Activated T-helper 9 cell treated with anti-CD3 and anti-CD28 coated beads, Interleukin-2, amount 50 U/mL, for 16 hours (primary cell): ENCODE data around the gene SMARCA4.
A peak's percentile ranks its signal among the peaks of the same experiment; 100 is the strongest.
"Not testable (repeated sequence)": the region's sequence is repeated elsewhere in the genome, so short reads cannot be mapped to it uniquely, and the experiment has no call there.

ENCODE experiments used
- DNase-seq: peaks from one replicate; pipeline ENCODE4 v3.0.0-alpha.2; 2020; ENCODE audit warnings: low read depth

SMARCA4 gene

DNA sequence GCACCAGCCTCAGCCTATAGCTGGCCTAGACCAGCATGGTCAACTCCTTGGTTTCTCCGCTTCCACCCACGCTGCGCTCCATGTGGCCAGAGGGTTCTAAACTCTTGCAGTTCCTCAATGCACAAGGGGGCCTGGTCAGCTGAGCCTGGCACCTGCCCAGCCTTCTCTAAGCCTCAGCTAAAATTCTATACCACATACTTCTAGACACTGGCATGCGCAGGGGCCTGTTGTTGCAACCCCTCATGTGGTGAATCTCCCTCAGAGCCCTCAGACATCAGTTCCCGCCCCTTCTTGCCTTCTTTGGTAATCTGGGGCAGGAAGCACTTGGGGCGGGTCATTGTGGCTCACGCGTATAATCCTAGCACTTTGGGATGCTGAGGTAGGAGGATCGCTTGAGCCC lies 108.7 kb downstream of the SMARCA4 start:
- no peak for DNase-seq

DNA sequence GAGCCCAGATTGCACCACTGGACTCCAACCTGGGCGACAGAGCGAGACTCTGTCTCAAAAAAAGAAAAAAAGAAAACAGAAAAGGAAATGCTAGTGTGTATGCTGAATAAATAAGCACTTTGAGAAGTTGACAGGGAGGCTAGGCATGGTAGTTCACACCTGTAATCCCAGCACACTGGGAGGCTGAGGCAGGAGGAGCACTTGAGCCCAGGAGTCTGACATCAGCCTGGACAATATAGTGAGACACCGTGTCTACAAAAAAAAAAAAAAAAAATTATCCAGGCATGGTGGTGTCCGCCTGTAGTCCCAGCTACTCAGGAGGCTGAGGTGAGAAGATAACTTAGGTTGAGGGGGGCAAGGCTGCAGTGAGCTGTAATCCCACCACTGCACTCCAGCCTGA lies 109.3 kb downstream of the SMARCA4 start:
- DNase-seq, result no peak

DNA sequence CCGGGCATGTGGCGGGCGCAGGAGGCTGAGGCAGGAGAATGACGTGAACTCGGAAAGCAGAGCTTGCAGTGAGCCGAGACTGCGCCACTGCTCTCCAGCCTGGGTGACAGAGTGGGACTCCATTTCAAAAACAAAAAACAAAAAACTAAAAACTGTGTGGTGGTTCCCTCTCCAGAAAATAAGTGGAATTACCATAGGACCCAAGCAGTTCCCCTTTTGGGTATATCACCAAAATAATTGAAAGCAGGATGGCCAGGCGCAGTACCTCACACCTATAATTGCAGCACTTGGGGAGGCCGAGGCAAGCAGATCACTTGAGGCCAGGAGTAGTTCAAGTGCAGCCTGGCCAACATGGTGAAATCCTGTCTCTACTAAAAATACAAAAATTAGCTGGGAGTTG lies 112.7 kb downstream of the SMARCA4 start:
- DNase-seq, result no peak

DNA sequence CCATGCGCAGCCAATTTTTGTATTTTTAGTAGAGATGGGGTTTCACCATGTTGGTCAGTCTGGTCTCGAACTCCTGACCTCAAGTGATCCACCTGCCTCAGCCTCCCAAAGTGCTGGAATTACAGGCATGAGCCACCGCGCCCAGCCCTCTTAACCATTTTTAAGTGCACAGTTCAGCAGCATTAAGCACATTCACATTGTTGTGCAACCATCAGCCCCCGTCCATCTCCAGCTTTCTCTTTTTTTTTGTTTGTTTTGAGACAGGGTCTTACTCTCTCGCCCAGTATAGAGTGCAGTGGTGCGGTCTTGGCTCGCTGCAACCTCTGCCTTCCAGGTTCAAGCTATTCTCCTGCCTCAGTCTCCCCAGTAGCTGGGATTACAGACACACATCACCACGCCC lies 116.0 kb downstream of the SMARCA4 start:
- DNase-seq, result not testable (repeated sequence)

DNA sequence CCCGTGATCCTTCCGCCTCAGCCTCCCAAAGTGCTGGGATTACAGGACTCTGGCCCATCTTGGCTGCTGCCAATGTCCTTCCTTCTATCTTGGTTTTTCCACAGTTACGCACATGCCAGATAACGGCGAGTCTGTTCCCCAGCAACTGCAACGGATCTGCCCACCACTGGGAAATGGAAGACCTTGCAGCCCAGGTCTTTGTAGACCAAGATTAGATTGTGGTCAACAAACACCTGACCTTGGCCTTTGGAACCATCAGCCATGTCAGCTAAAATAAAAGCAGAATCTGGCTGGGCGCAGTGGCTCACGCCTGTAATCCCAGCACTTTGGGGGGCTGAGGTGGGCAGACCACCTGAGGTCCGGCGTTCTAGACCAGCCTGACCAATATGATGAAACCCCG lies 118.1 kb downstream of the SMARCA4 start:
- DNase-seq, result no peak

DNA sequence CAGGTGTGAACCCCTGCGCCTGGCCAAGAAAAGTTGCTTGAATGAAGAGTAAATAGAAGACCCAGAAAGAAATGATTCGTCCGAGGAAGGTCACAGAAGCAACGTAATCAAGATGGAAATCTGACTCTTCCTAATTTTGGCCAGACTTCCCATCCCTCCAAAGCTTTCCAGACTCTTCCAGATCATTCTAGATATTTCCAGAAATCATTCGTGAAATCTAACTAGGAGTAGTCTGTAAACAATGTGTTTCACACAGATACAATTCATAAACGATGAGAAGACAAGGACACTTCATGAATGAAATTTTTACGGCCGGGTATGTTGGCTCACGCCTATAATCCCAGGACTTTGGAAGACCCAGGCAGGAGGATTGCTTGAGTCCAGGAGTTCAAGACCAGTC lies 119.2 kb downstream of the SMARCA4 start:
- no peak for DNase-seq

DNA sequence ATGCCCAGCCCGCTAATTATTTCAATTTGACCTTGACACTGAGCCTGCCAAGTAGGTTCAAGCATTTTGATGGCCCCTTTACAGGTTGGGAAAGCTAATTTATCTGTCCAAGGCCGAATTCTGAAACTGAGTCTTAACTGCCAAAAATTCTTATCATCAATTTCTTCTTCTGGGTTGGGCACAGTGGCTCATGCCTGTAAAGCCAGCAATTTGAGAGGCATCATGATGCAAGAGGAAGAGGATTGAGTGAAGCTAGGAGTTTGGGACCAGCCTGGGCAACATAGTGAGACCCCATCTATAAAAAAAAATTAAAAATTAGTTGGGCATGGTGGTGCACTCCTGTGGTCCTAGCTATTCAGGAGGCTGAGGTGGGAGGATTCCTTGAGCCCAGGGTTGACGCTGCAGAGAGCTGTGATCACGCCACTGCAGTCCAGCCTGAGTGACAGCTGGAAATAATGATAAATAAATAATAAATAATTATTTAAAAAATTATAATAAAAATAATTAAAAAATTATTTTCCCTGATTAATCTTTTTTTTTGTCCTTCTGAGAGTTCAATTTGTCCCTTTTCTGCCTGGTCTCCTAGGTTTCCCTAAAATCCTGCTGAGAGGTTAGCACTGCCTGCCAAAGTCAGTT lies 127.2 kb downstream of the SMARCA4 start:
- no peak for DNase-seq

DNA sequence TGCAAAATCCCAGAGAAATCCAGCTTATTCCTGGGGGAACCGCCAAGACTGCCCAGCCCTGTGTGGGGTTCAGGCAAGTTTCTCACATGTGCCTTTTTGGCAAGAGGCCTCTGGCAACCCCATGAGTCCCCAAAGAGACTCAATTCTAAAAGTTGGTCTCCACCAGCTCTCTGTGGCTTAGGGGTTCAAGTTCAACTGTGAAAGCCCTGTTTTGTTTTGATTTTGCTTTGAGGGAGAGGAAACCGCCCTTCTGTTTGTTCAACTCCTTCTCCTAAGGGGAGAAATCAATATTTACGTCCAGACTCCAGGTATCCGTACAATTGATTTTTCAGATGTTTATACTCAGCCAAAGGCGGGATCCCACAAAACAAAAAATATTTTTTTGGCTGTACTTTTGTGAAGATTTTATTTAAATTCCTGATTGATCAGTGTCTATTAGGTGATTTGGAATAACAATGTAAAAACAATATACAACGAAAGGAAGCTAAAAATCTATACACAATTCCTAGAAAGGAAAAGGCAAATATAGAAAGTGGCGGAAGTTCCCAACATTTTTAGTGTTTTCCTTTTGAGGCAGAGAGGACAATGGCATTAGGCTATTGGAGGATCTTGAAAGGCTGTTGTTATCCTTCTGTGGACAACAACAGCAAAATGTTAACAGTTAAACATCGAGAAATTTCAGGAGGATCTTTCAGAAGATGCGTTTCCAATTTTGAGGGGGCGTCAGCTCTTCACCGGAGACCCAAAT lies 127.8 kb downstream of the SMARCA4 start:
- no peak for DNase-seq

DNA sequence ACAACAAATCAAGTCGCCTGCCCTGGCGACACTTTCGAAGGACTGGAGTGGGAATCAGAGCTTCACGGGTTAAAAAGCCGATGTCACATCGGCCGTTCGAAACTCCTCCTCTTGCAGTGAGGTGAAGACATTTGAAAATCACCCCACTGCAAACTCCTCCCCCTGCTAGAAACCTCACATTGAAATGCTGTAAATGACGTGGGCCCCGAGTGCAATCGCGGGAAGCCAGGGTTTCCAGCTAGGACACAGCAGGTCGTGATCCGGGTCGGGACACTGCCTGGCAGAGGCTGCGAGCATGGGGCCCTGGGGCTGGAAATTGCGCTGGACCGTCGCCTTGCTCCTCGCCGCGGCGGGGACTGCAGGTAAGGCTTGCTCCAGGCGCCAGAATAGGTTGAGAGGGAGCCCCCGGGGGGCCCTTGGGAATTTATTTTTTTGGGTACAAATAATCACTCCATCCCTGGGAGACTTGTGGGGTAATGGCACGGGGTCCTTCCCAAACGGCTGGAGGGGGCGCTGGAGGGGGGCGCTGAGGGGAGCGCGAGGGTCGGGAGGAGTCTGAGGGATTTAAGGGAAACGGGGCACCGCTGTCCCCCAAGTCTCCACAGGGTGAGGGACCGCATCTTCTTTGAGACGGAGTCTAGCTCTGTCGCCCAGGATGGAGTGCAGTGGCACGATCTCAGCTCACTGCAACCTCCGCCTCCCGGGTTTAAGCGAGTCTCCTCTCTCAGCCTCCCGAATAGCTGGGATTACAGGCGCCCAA lies 128.6 kb downstream of the SMARCA4 start, which contains the start of gene LDLR:
TSS of gene LDLR (plus strand) at position 210 of the 760 bp plus-strand sequence. CDS start at position 296, 86 bp downstream.
- DNase-seq, result peak; percentile 62

DNA sequence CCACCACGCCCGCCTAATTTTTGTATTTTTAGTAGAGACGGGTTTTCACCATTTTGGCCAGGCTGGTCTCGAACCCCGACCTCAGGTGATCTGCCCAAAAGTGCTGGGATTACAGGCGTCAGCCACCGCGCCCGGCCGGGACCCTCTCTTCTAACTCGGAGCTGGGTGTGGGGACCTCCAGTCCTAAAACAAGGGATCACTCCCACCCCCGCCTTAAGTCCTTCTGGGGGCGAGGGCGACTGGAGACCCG lies 129.1 kb downstream of the SMARCA4 start:
- not testable (repeated sequence) for DNase-seq

DNA sequence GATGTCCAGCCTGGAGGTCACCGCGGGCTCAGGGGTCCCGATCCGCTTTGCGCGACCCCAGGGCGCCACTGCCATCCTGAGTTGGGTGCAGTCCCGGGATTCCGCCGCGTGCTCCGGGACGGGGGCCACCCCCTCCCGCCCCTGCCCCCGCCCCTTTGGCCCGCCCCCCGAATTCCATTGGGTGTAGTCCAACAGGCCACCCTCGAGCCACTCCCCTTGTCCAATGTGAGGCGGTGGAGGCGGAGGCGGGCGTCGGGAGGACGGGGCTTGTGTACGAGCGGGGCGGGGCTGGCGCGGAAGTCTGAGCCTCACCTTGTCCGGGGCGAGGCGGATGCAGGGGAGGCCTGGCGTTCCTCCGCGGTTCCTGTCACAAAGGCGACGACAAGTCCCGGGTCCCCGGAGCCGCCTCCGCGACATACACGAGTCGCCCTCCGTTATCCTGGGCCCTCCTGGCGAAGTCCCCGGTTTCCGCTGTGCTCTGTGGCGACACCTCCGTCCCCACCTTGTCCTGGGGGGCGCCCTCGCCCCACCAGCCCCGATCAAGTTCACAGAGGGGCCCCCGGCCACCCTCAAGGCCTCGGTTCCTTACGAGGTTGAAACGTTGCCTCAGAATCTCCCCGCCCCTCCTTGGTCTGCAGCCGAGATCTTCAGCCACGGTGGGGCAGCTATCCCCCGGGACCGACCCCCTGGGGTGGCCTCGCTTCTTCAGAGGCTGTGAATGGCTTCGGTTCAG lies 129.6 kb downstream of the SMARCA4 start:
- DNase-seq, result peak; percentile 97

DNA sequence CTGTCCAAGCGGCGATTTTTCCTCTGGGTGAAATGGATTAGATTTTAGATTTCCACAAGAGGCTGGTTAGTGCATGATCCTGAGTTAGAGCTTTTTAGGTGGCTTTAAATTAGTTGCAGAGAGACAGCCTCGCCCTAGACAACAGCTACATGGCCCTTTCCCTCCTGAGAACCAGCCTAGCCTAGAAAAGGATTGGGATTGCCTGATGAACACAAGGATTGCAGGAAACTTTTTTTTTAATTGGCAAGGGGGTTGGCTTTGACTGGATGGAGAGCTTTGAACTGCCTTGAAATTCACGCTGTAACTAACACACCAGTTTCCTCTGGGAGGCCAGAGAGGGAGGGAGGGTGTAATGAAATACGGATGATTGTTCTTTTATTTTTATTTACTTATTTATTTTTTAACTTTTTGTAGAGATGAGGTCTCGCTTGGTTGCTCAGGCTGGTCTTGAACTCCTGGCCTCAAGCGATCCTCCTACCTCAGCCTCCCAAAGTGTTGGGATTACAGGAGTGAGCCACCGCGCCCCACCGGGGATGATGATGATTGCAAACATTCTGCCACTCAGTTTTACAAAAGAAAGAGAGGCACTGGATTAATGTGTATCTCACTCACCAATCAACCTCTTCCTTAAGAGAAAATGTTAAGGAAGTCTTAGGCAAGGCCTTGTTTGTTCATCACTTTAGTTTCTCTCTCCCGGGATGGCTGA lies 130.3 kb downstream of the SMARCA4 start:
- DNase-seq, result no peak

DNA sequence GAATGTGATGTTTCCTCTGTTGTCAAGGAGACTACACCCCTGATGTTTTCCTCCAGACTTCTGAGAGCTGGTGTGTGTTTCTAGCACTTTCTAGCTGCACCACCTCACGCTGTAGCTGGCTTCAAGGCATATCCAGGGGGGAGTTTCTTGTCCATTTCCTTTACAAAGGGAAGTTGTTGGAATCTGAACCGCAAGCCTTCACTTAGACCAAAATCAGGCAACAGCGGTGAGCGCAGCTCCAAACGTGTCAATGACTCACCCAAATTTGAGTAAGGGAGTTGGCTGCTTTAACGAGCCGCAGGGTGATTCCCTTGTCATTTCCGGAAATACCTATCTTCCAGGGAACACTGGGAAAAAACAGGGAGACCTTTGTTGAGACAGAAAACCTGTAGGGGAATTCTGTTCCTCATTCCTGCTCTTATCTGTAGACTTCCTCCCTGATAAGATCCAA lies 130.9 kb downstream of the SMARCA4 start:
- DNase-seq, result peak; percentile 48

DNA sequence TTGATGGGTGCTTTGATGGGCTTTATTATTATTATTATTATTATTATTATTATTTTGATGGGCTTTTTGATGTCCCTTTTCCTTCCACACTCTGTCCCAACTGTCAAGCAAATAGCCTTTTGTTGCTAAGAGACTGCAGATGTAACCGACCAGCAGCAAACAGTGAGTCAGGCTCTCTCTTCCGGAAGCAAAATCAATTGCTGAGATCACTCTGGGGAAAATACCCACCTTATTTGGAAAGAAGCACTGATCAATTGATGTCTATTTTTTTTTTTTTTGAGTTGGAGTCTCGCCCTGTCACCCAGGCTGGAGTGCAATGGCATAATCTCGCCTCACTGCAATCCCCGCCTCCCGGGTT lies 131.3 kb downstream of the SMARCA4 start:
- peak; percentile 19 for DNase-seq

DNA sequence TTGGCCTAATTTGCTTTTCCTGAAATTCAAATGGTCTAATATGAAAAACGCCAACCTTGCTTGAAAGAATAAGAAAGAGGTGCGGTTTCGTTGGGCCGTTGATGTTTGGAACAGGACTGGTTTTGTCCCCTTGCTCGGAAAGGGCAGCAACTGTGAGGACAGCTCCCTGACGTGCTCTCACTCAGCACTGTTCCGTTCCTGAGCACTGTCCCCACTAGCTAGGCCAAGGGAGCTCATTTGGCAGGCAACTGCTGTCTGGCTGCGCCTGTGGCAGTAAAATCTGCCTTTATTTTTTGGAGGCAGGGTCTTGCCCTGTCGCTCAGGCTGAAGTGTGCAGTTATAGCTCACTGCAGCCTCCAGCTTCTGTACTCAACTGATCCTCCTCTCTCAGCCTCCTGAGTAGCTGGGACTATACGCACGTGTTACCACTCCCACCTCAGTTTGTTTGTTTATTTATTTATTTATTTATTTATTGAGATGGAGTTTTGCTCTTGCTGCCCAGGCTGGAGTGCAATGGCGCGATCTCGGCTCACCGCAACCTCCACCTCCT lies 132.9 kb downstream of the SMARCA4 start:
- no peak for DNase-seq

DNA sequence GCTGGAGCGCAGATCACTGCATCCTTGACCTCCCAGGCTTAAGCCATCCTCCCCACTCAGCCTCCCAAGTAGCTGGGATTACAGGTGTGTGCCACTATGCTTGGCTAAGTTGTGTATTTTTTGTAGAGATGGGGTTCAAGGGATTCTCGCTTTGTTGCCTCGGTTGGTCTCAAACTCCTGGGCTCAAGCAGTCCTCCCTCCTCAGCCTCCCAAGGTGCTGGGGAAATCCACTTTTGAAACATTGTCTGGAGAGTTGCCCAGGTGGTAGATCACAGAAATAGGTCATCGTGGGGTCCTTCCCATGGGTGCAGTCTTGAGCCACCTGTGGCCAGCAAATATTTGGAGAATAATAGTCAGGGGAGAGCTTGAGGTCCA lies 133.7 kb downstream of the SMARCA4 start:
- no peak for DNase-seq

DNA sequence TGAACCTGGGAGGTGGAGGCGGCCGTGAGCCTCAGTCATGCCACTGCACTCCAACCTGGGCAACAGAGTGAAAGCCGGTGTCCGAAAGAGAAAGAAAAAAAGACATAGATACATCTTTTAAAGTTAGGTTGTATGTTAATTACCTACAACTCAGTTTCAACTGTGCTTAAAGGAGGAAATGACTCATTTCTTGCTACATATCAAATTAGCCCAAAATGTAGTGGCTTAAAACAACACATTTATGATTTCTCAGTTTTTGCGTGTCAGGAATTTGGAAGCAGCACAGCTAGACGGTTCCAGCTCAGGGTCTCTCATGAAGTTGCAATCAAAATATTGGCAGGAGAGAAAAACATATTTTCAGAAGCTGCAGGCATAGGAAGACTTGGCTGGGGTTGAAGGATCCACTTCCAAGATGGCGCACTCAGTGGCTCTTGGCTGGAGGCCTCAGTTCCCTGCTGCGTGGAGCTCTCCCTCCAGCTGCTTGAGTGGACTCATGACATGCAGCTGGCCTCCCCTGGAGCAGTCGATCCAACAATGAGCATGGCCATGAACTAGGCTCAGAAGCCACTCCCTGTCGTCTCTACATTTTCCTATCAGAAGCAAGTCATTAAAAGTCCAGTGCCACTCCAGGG lies 135.5 kb downstream of the SMARCA4 start:
- peak; percentile 17 for DNase-seq

DNA sequence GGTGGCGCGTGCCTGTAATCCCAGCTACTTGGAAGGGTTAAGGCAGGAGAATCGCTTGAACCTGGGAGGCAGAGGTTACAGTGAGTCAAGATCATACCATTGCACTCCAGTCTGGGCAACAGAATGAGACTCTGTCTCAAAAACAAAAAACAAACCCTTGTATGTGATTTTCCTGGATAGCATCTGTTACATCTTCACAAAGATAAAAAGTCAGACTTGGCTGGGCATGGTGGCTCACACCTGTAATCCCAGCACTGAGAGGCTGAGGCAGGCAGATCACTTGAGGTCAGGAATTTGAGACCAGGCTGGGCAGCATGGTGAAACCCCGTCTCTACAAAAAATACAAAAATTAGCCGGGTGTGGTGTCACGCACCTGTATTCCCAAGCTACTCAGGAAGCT lies 136.5 kb downstream of the SMARCA4 start:
- DNase-seq, result not testable (repeated sequence)

DNA sequence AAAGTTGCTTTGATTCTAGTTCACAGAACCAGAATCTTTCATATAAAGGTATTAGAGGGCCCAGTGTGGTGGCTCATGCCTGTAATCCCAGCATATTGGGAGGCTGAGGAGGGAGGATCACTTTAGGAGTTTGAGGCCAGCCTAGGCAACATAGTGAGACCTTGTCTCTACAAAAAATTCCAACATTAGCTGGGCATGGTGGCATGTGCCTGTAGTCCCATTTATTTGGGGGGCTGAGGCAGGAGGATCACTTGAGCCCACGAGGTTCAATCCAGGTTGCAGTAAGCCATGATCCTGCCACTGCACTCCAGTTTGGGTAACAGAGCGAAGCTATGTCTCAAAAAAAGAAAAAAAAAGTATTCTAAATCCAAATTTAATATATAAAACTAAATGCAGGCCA lies 137.5 kb downstream of the SMARCA4 start:
- no peak for DNase-seq

DNA sequence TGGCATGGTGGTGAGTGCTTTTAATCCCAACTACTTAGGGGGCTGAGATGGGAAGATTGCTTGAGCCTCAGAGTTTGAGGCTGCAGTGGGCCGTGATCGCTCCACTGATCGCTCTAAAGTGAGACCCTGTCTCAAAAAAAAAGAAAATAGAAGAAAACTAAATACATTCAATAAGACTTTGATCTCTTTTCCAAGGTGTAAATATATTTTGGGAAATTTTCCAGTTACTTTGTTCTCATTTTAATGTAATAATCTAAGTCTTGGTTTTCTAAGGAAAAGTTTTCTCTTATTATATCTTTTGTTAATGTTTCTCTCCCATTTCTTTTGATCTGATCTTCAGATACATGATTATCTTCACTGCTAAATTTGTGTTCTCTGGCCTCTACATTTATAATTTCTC lies 138.0 kb downstream of the SMARCA4 start:
- DNase-seq, result no peak

DNA sequence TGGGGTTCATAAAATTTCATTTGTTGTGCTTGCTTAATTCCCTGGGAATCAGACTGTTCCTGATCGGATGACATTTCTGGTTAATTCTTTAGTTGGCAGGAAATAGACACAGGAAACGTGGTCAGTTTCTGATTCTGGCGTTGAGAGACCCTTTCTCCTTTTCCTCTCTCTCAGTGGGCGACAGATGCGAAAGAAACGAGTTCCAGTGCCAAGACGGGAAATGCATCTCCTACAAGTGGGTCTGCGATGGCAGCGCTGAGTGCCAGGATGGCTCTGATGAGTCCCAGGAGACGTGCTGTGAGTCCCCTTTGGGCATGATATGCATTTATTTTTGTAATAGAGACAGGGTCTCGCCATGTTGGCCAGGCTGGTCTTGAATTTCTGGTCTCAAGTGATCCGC lies 139.2 kb downstream of the SMARCA4 start:
- no peak for DNase-seq
